GM20000 (cell line): ENCODE measurements around the gene TRPV2.

Source experiments
- DNase-seq: peaks from one replicate; pipeline ENCODE4 v3.0.0; 2012; ENCODE audit warnings: low spot score
- TF ChIP-seq, protein P1 (sequence below): IDR thresholded peaks from 2 replicates; pipeline ENCODE4 v1.5.1; 2012; ENCODE audit warnings: mild to moderate bottlenecking, control low read depth; ENCODE audit errors: extremely low read depth, missing control alignments

Gene TRPV2

DNA sequence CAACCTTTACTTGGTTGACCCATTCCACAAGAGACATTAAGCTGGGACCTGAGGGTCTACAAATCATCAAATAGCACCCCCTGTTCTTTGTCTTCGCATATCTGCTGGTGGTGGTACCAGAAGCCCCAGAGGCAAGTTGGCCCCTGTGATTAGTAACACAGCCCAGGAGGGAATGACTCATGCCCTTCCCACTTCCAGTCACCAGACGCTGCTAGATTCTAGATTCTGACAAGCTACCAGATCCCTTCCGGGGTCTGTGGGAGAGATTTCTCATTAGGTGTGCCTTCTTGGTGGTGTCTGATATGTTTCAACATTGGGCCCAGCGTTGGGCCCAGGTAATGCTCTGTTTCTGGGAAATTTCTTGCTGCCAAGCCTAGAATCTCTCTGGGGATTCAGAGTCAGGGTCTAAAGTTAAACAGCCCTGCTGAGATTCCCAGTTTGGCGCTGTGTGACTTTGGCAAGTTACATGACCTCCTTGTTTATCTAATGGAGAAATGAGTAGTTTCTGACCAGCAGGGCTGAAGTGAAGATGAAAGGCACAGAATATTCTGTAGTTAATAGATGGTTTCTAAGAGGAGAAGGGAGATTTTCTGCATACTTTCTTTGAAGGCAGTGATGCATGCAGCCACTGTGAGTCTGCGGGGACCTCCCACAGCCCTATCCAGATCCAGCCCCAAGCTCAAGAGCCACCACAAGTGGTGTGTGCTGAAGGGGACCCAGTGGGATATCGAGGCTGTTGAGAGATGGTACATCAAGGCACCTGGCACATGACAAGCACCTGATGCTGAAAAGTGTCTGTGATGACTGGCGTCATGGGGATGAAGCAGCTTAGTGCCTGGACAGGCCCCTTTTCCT lies 3.9 kb downstream of the TRPV2 start:
- TF ChIP-seq, protein P1, sequence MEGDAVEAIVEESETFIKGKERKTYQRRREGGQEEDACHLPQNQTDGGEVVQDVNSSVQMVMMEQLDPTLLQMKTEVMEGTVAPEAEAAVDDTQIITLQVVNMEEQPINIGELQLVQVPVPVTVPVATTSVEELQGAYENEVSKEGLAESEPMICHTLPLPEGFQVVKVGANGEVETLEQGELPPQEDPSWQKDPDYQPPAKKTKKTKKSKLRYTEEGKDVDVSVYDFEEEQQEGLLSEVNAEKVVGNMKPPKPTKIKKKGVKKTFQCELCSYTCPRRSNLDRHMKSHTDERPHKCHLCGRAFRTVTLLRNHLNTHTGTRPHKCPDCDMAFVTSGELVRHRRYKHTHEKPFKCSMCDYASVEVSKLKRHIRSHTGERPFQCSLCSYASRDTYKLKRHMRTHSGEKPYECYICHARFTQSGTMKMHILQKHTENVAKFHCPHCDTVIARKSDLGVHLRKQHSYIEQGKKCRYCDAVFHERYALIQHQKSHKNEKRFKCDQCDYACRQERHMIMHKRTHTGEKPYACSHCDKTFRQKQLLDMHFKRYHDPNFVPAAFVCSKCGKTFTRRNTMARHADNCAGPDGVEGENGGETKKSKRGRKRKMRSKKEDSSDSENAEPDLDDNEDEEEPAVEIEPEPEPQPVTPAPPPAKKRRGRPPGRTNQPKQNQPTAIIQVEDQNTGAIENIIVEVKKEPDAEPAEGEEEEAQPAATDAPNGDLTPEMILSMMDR, result no peak
- peak; percentile 59 for DNase-seq

DNA sequence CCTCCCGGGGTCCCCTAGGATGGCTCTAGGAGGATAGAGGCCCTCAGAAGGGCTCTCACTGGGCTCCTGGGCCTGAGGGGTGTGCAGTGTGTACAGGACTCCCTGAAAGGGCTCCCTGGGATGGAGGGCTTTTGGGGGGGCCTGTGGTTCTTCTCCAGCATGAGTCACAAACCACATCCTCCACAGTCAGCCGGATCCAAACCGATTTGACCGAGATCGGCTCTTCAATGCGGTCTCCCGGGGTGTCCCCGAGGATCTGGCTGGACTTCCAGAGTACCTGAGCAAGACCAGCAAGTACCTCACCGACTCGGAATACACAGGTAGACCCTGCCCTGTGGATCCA lies 4.5 kb downstream of the TRPV2 start:
- TF ChIP-seq, protein P1, result no peak
- DNase-seq, result no peak

DNA sequence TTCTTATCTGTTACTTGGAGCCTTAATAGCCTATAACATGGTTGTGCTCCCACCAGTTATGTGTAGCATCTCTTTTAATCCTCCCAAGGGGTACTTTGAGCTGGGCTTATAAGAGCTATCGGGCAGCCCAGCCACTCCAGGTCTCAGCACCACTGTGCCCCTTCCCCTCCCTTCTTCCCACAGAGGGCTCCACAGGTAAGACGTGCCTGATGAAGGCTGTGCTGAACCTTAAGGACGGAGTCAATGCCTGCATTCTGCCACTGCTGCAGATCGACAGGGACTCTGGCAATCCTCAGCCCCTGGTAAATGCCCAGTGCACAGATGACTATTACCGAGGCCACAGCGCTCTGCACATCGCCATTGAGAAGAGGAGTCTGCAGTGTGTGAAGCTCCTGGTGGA lies 7.0 kb downstream of the TRPV2 start:
- TF ChIP-seq, protein P1, result no peak

DNA sequence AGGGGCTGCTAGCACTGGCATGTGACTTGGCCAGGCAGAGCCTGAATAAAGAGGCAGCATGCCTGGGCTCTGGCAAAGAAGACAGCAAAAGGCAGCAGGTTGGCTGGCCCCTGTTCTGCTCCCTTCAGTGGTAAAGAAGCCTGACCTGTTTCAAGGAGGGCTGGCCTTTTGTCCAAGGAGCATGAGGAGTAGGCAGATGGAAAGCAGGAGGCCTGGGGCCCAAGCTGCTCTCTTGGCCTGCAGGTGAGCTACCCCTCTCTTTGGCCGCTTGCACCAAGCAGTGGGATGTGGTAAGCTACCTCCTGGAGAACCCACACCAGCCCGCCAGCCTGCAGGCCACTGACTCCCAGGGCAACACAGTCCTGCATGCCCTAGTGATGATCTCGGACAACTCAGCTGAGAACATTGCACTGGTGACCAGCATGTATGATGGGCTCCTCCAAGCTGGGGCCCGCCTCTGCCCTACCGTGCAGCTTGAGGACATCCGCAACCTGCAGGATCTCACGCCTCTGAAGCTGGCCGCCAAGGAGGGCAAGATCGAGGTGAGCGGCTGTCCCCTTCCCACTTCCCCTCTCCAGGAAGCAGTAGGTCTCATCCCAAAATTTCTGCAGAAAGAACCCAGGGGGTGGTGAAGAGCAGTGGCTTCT lies 8.0 kb downstream of the TRPV2 start:
- TF ChIP-seq, protein P1, result no peak
- DNase-seq, result no peak

More for the DNA sequence above, 7.0 kb downstream of the TRPV2 start:
- no peak for DNase-seq

DNA sequence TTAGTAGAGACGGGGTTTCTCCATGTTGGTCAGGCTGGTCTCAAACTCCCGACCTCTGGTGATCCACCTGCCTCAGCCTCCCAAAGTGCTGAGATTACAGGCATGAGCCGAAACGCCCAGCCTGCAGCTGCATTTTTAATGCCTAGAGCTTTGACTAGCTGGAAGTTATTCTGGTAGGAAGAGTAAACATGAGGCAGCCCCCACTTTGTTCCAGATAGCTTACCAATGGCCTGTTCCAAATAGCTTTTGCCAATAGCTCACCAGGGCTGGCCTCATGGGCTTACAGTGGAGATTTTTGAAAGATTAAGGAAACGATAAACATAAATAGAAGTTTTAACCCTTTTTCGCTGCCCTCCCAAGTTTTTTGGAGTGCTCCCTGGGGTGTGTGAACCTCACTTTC lies 9.8 kb downstream of the TRPV2 start:
- DNase-seq, result no peak

DNA sequence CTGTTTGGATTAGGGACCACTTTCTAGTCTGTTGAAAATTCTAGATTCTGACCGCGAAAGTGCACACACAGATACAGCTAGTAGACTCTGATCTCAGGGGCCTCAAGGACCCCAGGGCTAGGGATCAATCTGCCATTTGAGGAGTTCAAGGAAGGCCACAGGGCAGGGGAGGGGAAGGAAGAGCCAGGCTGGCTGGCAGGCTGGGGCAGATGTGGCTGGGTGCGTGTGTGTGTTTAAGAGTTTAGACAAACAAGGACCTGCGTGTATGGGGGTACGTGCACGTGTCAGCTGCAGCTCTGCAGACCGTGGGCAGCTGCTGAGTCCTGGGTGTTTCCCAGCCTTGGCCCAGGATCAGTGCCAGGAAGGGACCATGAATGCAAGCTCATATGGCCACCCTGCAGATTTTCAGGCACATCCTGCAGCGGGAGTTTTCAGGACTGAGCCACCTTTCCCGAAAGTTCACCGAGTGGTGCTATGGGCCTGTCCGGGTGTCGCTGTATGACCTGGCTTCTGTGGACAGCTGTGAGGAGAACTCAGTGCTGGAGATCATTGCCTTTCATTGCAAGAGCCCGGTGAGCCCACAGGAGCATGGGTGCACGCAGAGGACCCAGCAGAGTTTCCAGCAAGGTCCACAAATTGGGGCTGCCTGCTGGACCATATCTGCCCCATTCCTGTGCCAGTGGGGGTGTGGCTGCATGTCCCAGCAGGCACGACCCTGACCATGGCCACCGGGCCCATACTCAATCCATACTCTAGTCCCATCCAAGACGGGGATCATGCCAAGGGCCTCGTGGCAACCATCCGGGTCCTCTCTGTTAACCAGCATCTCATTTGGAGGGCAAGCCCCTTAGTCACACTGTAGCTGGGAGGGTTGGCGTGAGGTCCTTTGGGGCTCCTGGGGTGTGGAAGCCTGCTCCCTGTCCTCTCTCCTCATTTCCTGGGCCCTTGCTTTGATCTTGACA lies 10.6 kb downstream of the TRPV2 start:
- no peak for DNase-seq
- TF ChIP-seq, protein P1, result no peak

More for the DNA sequence above, 9.8 kb downstream of the TRPV2 start:
- TF ChIP-seq, protein P1, result no peak

DNA sequence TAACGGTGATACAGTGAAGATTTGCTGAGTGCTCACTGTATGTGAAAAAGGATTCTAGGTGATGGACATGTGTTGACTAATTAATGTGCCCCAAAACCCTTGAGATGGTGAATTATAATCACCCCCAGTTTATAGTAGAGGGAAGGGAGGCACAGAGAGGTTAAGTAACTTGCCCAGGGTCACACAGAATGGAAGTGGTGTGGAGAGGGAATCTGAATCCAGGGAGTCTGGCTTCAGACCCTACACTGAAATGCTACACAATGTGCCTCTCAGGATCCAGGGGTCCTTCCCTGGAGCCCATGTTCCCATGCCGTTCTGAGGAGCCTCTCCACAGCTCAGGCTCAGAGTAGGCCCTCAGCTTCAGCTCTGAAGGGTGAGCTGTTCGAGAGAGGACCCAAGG lies 11.6 kb downstream of the TRPV2 start:
- TF ChIP-seq, protein P1, result no peak
- DNase-seq, result no peak
